ENCODE results near the gene PALLD. TPM values are rescaled to one million over a fixed set of nuclear protein-coding genes. Genes with fewer than 3 reads are reported as not detected.

PALLD gene
- total and polyA plus RNA-seq, 2 of the 8 experiments (the other 6 are each of a cell fraction or from before 2014, with no cell fraction given), result 10.5 to 25.0 TPM

DNA sequence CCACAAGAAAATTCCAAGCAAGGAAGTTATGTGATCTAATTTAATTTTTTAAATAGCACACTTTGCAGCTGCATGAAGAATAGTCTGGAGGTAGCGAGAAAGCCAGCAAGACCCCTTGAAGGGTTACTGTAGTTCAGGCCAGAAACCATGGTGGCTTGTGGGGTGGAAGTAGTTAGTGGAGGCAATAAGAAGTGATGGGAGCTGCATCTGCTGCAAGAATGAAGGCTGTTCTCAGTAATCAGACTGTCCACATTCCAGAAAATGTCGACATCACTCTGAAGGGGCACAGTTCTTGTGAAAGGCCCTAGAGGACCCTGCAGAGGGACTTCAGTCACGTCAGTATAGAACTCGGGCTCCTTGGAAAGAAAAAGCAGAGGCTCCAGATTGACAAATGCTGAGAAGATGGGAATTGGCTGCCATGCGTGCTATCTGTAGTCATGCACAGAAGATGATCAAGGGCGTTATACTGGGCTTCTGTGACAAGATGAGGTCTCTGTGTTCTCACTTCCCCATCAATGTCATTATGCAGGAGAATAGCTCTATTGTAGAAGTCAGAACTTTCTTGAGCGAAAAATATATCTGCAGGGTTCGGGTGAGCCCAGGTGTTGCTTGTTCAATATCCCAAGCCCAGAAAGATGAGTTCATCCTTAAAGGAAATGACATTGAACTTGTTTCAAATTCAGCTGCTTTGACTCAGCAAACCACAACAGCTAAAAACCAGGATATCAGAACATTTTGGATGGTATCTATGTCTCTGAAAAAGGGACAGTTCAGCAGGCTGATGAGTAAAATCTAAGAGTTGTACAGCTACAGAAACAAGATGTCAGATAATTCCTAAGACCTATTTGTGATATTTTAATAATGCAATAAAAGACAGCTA is 259.0 kb downstream of the PALLD start:
- Histone ChIP-seq H2AFZ (ENCODE audit: low read length) (no peak overlapping the region), H2BK120ac (replicated peaks; ENCODE audit: low read depth, low read length) (no peak overlapping the region), H3K27ac (ENCODE audit: low read depth, low read length) (no peak overlapping the region), H3K4me2 (ENCODE audit: insufficient read depth in 1 of 2, low read depth in 2 of 2, low read length in 2 of 2) (no peak overlapping the region), H3K79me1 (ENCODE audit: low read depth, low read length) (no peaks in the 10 kb centered on the region), H3K9me3 (ENCODE audit: insufficient read depth in 2 of 2, low read depth in 1 of 2, low read length in 1 of 2) (no peaks in the 10 kb centered on the region), H3K23me2 (ENCODE audit: low read depth, low read length) (no peaks in the 10 kb centered on the region; the same call in 1 of the 2 replicates), H3K56ac (replicated peaks; ENCODE audit: insufficient read length, low read depth, low read length) (no peak overlapping the region), H2AK5ac (ENCODE audit: low read depth, low read length) (no peak overlapping the region), H3K4me3 (ENCODE audit: extremely low read depth in 1 of 4, insufficient read depth in 2 of 4, low read depth in 3 of 4, low read length in 4 of 4) (no peak overlapping the region), H4K5ac (ENCODE audit: insufficient read length, low read depth, low read length) (no peak overlapping the region), H2BK15ac (ENCODE audit: low read length) (no peak overlapping the region), H3K27me3 (replicated peaks in 1 of 4; ENCODE audit: control insufficient read depth in 3 of 4, extremely low read depth in 1 of 4, insufficient read depth in 3 of 4, low read length in 3 of 4) (no peaks in the 10 kb centered on the region), H3K9ac (replicated peaks in 1 of 4; ENCODE audit: extremely low read depth in 1 of 4, low read depth in 3 of 4, low read length in 3 of 4) (no peak overlapping the region), H4K91ac (replicated peaks; ENCODE audit: insufficient read length, low read length) (no peak overlapping the region), H3K18ac (ENCODE audit: extremely low read depth, low read length) (no peak overlapping the region), H4K20me1 (replicated peaks in 1 of 2; ENCODE audit: control insufficient read depth in 1 of 2, insufficient read depth in 2 of 2, low read length in 2 of 2) (no peaks in the 10 kb centered on the region), H2BK12ac (ENCODE audit: low read depth, low read length) (no peak overlapping the region), H3K79me2 (ENCODE audit: control insufficient read depth in 1 of 2, insufficient read depth in 2 of 2, low read length in 2 of 2) (no peaks in the 10 kb centered on the region), H3K4me1 (replicated peaks in 1 of 4; ENCODE audit: control insufficient read depth in 3 of 4, insufficient read depth in 4 of 4, low read length in 3 of 4) (no peaks in the 10 kb centered on the region), H3K36me3 (ENCODE audit: control insufficient read depth in 2 of 4, insufficient read depth in 4 of 4, low read length in 3 of 4) (no peaks in the 10 kb centered on the region), H4K8ac (ENCODE audit: extremely low read depth, insufficient read depth, low read length) (no peak overlapping the region), H2BK20ac (ENCODE audit: low read length) (no peak overlapping the region), H3K23ac (ENCODE audit: insufficient read length) (no peak overlapping the region), H2BK5ac (ENCODE audit: low read depth, low read length) (no peak overlapping the region), H3K14ac (ENCODE audit: insufficient read length) (no peak overlapping the region), H3K4ac (replicated peaks; ENCODE audit: insufficient read length, low read depth, low read length) (no peak overlapping the region)
- CTCF ChIA-PET (ENCODE audit: partially characterized antibody), result interaction anchor here (0.6 to 1.2 kb wide), 3 partner anchors 45 to 600 kb away, joined by 3 read pairs; no protein-coding TSS in a partner anchor
- DNase-seq (ENCODE audit: low read depth in 1 of 2, low spot score in 2 of 2) (no peak), FAIRE-seq (no peak)
- POLR2A ChIA-PET (ENCODE audit: partially characterized antibody), result no interaction called here
- WGBS, 2 experiments (ENCODE audit: extremely low coverage in 1 of 2, insufficient coverage in 1 of 2, insufficient read length in 1 of 2, insufficient replicate concordance in 2 of 2, low coverage in 1 of 2, low lambda C conversion rate in 2 of 2, missing lambda C conversion rate in 1 of 2), result 91% methylated on average over 8 of the region's 8 CpGs; no CpG with 5 or more reads in 1 of the 2 experiments
- TF ChIP-seq JUN (IDR thresholded peaks at IDR 0.05; ENCODE audit: low read depth, low read length), result no peak
- TF ChIP-seq YY1 (IDR thresholded peaks at IDR 0.05; ENCODE audit: low read depth, low read length), result no peak
- TF ChIP-seq SRF (IDR thresholded peaks at IDR 0.05; ENCODE audit: low read depth, low read length), result no peak
- no peak for TF ChIP-seq JUND (IDR thresholded peaks at IDR 0.05; ENCODE audit: low read length)
- TF ChIP-seq, protein P1, sequence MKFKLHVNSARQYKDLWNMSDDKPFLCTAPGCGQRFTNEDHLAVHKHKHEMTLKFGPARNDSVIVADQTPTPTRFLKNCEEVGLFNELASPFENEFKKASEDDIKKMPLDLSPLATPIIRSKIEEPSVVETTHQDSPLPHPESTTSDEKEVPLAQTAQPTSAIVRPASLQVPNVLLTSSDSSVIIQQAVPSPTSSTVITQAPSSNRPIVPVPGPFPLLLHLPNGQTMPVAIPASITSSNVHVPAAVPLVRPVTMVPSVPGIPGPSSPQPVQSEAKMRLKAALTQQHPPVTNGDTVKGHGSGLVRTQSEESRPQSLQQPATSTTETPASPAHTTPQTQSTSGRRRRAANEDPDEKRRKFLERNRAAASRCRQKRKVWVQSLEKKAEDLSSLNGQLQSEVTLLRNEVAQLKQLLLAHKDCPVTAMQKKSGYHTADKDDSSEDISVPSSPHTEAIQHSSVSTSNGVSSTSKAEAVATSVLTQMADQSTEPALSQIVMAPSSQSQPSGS (IDR thresholded peaks at IDR 0.05; ENCODE audit: low read length), result no peak
- TF ChIP-seq, protein P2, sequence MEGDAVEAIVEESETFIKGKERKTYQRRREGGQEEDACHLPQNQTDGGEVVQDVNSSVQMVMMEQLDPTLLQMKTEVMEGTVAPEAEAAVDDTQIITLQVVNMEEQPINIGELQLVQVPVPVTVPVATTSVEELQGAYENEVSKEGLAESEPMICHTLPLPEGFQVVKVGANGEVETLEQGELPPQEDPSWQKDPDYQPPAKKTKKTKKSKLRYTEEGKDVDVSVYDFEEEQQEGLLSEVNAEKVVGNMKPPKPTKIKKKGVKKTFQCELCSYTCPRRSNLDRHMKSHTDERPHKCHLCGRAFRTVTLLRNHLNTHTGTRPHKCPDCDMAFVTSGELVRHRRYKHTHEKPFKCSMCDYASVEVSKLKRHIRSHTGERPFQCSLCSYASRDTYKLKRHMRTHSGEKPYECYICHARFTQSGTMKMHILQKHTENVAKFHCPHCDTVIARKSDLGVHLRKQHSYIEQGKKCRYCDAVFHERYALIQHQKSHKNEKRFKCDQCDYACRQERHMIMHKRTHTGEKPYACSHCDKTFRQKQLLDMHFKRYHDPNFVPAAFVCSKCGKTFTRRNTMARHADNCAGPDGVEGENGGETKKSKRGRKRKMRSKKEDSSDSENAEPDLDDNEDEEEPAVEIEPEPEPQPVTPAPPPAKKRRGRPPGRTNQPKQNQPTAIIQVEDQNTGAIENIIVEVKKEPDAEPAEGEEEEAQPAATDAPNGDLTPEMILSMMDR (IDR thresholded peaks at IDR 0.05; ENCODE audit: control extremely low read depth in 1 of 3, insufficient read depth in 1 of 3, low read depth in 1 of 3, low read length in 3 of 3), result no peak

Measured in H1 (cell line).